T-helper 2 cell treated with Interferon-gamma antibody and Interleukin-4, amounts not matched to agents 100 ng/mL and 5 ng/mL, for 36 hours (primary cell): Measurements from ENCODE around the gene HOXA5. TPM values are rescaled to one million over a fixed set of nuclear protein-coding genes. Genes with fewer than 3 reads are reported as not detected.

Experiments
- intact Hi-C: fragments of 100-400 bp; cut with micrococcal nuclease; formaldehyde crosslinking; loops from one replicate; pipeline ENCODE4 v1.15.1; 2023
- total RNA-seq: library from RNA; stranded (reverse); gene quantifications from 2 replicates; pipeline ENCODE4 v1.2.3, GENCODE V29; 2022

HOXA5 gene
- total RNA-seq, 1 donor from 2014 or later = not detected

GRCh38 chr7:27111042-27111750 is 32.3 kb downstream of the HOXA5 start:
- intact Hi-C loops = no loop called here

GRCh38 chr7:27110186-27111031 is 33.1 kb downstream of the HOXA5 start:
- intact Hi-C loops = no loop called here

GRCh38 chr7:27109466-27110185 is 33.9 kb downstream of the HOXA5 start:
- intact Hi-C loops = no loop called here

- intact Hi-C loops = no loop called here
These were observed 34.9 kb downstream of the HOXA5 start for GRCh38 chr7:27108390-27109127.

- intact Hi-C loops = no loop called here
These were observed 35.8 kb downstream of the HOXA5 start for GRCh38 chr7:27107391-27108381.

GRCh38 chr7:27106901-27107240 is 36.6 kb downstream of the HOXA5 start:
- intact Hi-C loops = no loop called here

GRCh38 chr7:27106181-27106900 is 37.1 kb downstream of the HOXA5 start:
- intact Hi-C loops = no loop called here

- intact Hi-C loops = no loop called here
These were observed 38.0 kb downstream of the HOXA5 start for GRCh38 chr7:27105301-27106031.

GRCh38 chr7:27104341-27105058 is 39.0 kb downstream of the HOXA5 start:
- intact Hi-C loops = no loop called here

GRCh38 chr7:27103489-27104226 is 39.8 kb downstream of the HOXA5 start:
- intact Hi-C loops = no loop called here

GRCh38 chr7:27102581-27103442 is 40.7 kb downstream of the HOXA5 start, which contains the start of gene HOXA2:
HOXA2 (minus strand) TSS chr7:27102683; CDS start chr7:27102500, 183 bp downstream.
- intact Hi-C loops = no loop called here

GRCh38 chr7:27101957-27102580 is 41.4 kb downstream of the HOXA5 start:
- intact Hi-C loops = no loop called here

GRCh38 chr7:27101171-27101956 is 42.1 kb downstream of the HOXA5 start:
- intact Hi-C loops = no loop called here

- intact Hi-C loops = no loop called here
These were observed 42.7 kb downstream of the HOXA5 start for GRCh38 chr7:27100694-27101170.
